G401.6 (cell line): ENCODE data around the gene EYA4.

ENCODE experiments used
- FAIRE-seq: peaks from 2 replicates; lab custom pipeline; 2012; peaks lifted over from hg19 to GRCh38; lab: Jason Lieb, UNC

The EYA4 gene

GRCh38 chr6:133289733-133290306, 48.7 kb downstream of the EYA4 start:
- no peak for FAIRE-seq

DNA sequence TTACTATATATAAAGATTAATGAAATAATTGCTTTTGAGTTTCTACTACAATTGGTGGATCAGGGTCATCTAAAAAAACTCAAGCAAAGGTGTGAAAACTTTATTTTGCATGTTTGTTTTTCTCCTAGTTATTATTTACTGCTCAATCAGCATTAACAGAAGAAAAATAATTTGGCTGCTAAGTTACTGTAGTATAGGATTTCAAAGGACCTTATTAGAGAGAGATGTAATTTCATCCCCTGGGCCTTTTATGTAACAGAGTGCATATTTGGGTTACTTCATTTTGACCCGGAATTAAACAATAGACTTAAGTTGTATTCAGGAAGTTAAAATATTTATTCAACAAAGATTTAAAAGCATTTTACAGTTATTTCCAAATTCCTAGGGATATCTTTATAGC, 49.8 kb downstream of the EYA4 start:
- FAIRE-seq, result no peak

DNA sequence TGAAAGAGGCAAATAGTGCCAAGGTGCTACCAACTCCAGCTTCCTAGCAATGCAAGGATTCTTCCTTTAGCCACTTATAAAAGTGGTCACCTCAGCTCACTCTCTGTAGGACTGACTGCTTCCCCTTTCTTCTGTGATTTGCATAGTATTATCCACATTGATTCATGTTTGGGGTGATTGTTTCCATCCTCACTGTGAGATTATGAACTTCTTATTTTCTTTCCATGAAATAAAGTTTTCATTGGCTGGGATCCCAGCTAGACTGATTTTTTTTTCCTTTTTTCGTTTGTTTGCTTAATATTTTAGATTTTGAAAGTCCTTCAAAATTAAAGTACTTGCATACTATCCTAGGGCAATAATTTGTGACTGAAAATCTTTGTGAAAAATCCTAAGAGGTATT, 50.5 kb downstream of the EYA4 start:
- no peak for FAIRE-seq

GRCh38 chr6:133297657-133298056, 56.5 kb downstream of the EYA4 start:
- no peak for FAIRE-seq

GRCh38 chr6:133298335-133298734, 57.2 kb downstream of the EYA4 start:
- FAIRE-seq, result no peak

DNA sequence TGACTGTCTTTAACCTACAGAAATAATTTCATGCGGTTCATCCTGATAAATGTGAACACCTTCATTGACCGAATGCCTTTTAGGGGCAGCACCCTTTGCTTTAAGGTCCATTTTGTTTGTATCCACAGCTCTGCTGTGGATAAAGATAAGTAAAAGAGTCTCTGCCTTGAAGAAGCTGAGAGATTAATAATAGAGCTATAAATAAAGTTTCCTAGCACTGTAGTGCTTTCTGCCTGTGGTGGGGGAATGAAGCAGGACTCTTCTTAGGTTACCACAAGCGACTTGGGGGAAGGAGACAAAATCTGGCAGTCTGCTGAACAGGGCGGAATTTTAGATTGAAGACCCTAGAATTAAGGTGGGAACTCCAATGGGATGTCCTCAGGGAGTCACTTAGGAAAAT, 57.6 kb downstream of the EYA4 start:
- no peak for FAIRE-seq

DNA sequence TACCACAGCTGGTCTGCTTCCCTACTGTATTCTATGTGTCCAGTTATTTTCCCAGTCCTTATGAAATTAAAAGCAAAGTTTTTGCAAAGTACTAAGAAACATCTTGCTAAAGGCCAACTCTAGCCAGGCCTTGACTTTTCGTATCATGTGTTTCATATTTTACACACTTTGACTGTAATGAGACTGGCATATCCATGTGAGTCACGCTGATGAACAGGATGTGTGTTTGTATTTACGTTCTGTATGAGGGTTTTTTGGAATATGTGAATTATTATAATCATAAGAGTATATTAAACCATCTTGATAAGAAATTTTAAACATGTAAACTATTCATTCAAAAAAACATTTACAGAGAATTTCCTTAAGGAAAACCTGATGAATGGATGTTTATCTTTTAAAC, 59.7 kb downstream of the EYA4 start:
- FAIRE-seq, result no peak

DNA sequence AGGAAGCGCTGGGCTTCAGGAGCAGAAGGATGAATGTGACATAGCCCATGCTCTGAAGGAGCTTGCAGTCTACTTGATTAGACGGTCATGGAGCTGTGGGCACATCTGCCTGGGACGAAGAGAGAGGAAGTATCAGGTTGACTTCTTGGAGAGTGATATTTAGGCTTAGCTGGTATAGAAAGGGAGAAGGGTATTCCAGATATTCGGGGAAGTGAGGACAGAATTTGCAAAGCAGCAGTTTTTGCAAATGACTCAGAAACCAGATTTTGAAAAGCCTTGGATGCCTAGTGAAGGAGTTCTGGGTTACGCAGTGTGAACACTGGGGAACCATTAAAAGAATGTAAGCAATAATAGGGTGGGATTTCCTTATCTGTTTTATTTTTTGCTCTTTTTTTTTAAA, 60.7 kb downstream of the EYA4 start:
- FAIRE-seq, result no peak

DNA sequence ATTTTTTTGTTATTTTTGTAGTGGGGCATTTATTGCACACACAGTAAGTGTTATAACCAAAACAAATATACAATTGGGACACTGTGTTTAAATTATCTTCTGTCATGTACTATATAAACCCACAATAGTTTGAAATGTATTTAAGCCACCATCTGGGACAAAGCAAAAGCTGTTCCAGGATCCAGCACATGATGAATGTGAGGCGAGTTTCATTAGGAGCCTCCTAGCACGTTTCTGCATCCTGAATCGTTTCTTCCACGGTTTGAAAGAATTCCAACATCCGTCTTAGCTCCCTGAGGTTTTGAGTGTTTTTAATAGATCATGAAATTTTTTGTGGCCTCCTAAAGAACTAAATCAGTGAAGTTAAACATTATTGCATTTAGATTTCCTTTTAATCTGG, 65.8 kb downstream of the EYA4 start:
- no peak for FAIRE-seq

GRCh38 chr6:133309579-133309978, 68.4 kb downstream of the EYA4 start:
- no peak for FAIRE-seq

- FAIRE-seq, result no peak
Measured at GRCh38 chr6:133312006-133312405, 70.8 kb downstream of the EYA4 start.

DNA sequence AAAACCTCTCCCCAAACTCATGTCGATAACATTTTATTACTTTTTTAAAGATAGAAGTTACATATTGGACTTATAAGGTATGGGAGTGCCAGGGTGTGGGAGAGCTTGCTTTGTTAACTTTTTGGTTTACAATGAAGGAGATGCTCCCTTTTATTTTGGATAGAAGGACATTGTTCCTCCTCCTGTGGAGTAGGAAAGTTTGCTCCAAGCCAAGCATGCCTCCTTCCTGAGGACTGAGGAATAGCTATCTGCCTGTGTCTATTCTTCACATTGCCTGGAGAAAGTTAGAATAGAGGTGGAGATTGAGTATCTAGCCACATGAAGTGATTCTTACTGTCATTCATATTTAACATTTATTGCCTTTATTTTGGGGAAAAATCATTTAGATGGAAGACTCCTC, 71.9 kb downstream of the EYA4 start:
- no peak for FAIRE-seq

DNA sequence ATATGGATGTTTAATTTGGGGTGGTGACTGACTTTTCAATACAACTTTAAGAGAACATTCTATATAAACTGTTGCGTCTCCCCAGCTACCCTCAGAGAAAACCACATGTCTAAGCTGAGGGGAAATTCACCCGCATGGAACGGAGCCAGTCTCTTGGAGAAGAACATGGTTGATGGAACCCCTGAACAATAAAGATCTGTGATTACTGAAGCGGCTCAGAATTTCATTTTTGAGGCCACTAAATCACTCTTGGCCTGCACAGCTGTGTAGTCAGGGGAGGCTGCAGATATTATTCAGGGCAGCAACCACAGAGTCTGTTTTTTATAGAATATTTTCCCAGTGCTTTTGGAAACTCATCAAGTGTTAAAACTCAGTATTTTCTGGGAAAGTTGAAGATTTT, 73.8 kb downstream of the EYA4 start:
- no peak for FAIRE-seq

DNA sequence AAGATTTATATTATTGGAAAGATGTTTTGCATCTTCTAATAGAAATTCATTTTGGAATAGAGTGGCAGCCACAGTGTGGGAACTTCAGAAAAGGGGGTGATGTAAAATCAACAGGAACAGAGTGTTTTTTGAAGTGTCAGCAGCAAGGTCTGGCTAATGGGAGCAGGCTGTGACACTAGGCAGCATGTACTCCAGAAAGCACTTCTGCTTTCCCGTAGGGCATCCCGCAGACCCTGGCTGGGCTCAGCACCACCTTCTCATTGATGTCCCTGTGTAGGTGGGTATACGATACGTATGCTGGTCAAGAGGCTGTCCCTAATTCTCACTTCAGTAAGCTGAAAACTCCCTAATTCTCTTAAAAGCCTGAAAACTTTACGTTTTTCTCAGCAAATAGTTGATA, 74.7 kb downstream of the EYA4 start:
- FAIRE-seq, result no peak

DNA sequence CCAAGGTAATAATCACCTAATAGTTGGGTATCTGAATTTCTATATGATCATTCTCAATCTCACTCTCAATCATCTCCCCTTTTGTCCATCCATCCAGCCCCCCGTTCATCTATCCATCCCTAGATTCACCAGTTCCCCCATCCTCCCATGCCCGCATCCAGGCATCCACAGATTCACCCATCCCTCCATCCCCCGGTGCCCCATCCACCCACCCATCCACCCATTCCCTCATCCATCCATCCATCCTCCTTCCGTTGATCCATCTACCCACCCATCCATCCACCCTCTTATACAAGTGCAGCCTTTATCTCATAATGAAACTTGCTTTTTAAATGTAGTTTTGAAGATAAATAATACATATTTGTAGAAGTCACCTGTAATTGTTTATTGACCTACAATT, 76.5 kb downstream of the EYA4 start:
- no peak for FAIRE-seq

- FAIRE-seq, result no peak
Measured at GRCh38 chr6:133326584-133326983, 85.4 kb downstream of the EYA4 start.

GRCh38 chr6:133333852-133334251, 92.7 kb downstream of the EYA4 start:
- no peak for FAIRE-seq

DNA sequence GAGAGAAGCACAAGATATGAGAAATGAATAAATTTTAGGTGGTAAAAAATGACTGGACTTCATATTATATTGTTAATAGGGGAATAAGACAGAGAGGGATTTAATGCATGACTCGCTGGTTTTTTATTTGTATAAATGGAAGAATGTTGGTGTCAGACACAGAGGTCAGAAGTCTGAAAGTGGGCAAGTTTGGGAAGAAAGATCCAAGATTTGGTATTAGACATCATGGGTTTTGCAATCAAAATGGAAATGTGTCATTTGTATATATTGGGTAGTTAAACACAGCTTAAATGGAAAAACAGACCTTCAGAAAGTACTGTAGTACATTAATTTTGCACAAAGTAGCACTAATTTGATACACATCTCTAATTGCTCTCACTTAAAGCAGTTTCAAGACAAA, 96.2 kb downstream of the EYA4 start:
- no peak for FAIRE-seq

- FAIRE-seq, result no peak
Measured at GRCh38 chr6:133339543-133340384, 98.6 kb downstream of the EYA4 start.

DNA sequence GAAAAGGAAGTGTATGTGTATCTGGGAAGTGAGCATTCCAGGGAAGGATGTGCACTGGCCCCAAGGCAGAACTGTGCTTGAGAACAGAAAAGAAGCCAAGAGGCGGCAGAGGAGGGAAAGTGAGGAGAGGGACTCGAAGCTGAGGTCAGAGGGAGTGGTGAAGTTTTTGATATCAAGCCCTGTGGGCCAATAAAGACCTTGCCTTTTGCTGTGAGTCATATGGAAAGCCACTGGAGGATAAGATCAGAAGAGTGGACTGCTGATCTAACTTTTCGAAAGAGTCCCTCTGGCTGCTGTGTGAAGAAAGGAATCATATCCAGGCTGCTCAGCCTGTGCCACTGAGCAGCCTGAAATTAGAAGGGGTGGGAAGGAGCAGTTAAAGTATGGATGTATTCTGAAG, 99.4 kb downstream of the EYA4 start:
- FAIRE-seq, result no peak

- no peak for FAIRE-seq
Measured at GRCh38 chr6:133341607-133342158, 100.5 kb downstream of the EYA4 start.

DNA sequence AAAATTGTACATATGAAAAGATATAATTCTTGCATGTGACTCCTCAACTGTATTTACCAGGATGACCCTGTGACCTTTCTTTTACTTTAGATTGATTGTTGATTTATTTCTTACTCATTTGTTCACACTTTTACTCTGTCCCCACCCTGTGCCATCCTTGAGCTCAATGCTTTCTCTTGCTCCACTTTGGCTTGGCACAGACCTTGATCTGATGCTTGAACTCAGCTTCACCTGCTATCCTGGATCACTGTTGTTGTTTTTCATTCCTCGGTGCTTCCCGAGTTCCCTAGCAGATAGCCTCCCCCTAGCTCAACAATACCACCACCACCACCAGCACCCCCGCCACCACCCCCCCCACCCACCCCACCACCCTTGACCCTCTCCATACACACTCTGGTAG, 102.1 kb downstream of the EYA4 start:
- FAIRE-seq, result no peak

GRCh38 chr6:133348846-133349245, 107.7 kb downstream of the EYA4 start:
- no peak for FAIRE-seq

DNA sequence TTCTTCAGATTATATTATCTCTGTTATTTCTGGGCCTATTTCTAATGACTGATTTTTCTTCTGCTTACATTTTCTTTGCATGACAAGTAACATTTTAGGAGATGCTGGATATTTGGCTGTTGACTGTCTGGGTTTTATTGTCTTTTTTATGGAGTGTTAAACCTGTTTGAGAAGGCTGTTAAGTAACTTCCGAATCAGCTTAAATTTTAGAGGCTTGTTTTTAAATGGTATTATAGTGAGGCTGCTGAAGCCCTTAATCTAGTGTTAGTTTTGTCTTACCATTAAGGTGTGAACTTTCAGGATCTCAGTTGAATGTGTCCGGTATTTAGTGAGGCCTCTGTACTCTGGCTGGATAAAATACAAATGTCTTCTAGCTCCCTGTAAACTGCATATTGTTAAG, 109.8 kb downstream of the EYA4 start:
- no peak for FAIRE-seq
